Epithelial cell of proximal tubule (primary cell): ENCODE measurements around the gene ACKR1. TPM values are rescaled to one million over a fixed set of nuclear protein-coding genes. Genes with fewer than 3 reads are reported as not detected.

Source experiments
- DNase-seq: peaks from one replicate; pipeline ENCODE4 v3.0.0-alpha.2; 2011; ENCODE audit warnings: low read depth
- H3K4me3 ChIP-seq: 2 replicates; pipeline ENCODE4 v1.5.1; 2011; ENCODE audit warnings: low read depth, mild to moderate bottlenecking, low read length
- CTCF ChIP-seq: conservative IDR thresholded peaks from 2 replicates; pipeline ENCODE4 v1.5.1; 2012; ENCODE audit warnings: low read depth, mild to moderate bottlenecking, low read length
- total RNA-seq: library from RNA; depleted of rRNA; stranded (reverse); fragments of >200 nt; gene quantifications from 2 replicates; pipeline ENCODE4 v1.2.3, GENCODE V29; 2015

ACKR1 gene
- total RNA-seq, 1 donor from 2014 or later: not detected

GRCh38 chr1:159187647-159188374 lies 16.9 kb upstream of the ACKR1 start:
- peak overlapping the region; percentile 31 for H3K4me3 ChIP-seq
- TF ChIP-seq CTCF: no peak
- no peak for DNase-seq

- TF ChIP-seq CTCF: no peak
- H3K4me3 ChIP-seq: peak overlapping the region; percentile 31
- DNase-seq: no peak
Measured at GRCh38 chr1:159188375-159188788, 16.3 kb upstream of the ACKR1 start.

- TF ChIP-seq CTCF: no peak
- H3K4me3 ChIP-seq: no peak overlapping the region
- no peak for DNase-seq
Measured at GRCh38 chr1:159190441-159190840, 14.2 kb upstream of the ACKR1 start.

- peak; percentile 39 for TF ChIP-seq CTCF
- H3K4me3 ChIP-seq: no peak overlapping the region
- no peak for DNase-seq
Measured at GRCh38 chr1:159196543-159196942, 8.1 kb upstream of the ACKR1 start.

- TF ChIP-seq CTCF: peak; percentile 97
- no peak overlapping the region for H3K4me3 ChIP-seq
Measured at GRCh38 chr1:159197561-159198557, 6.8 kb upstream of the ACKR1 start.

GRCh38 chr1:159199901-159200300 lies 4.8 kb upstream of the ACKR1 start:
- H3K4me3 ChIP-seq: no peak overlapping the region
- no peak for DNase-seq
- no peak for TF ChIP-seq CTCF

More at GRCh38 chr1:159197561-159198557, 6.8 kb upstream of the ACKR1 start:
- no peak for DNase-seq
